Testis (tissue), 3 donors: ENCODE data around the gene QSOX1. TPM values are rescaled to one million over a fixed set of nuclear protein-coding genes. Genes with fewer than 3 reads are reported as not detected.

Experiments used
- DNase-seq: peaks from one replicate; pipeline ENCODE4 v3.0.0-alpha.2; 2019
- H3K27ac ChIP-seq, 2 donors: fragments of 200-600 bp; sonication (generic); one replicate each; pipeline ENCODE4 v1.5.1; 2019
- H3K27me3 ChIP-seq: fragments of 200-600 bp; sonication (generic); one replicate; pipeline ENCODE4 v1.5.1; 2019
- H3K36me3 ChIP-seq: fragments of 200-600 bp; sonication (generic); one replicate; pipeline ENCODE4 v1.5.1; 2017; ENCODE audit warnings: low read depth; ENCODE audit errors: missing control alignments
- H3K4me1 ChIP-seq: fragments of 200-600 bp; sonication (generic); one replicate; pipeline ENCODE4 v1.5.1; 2019
- H3K4me3 ChIP-seq, 2 donors: fragments of 200-600 bp; sonication (generic); one replicate each; pipeline ENCODE4 v1.5.1; 2017 to 2019
- H3K9me3 ChIP-seq: fragments of 200-600 bp; sonication (generic); one replicate; pipeline ENCODE4 v1.5.1; 2017
- CTCF ChIP-seq, 3 experiments: fragments of 450-650 bp in 2 of 3; fragments of 200-600 bp in 1 of 3; sonication (generic) in 1 of 3; IDR thresholded peaks; one replicate each; pipeline ENCODE4 v1.5.1; 2016 to 2019; ENCODE audit warnings: antibody characterized with exemption in 3 of 3, mild to moderate bottlenecking in 2 of 3, moderate library complexity in 1 of 3
- POLR2A ChIP-seq: fragments of 450-650 bp; IDR thresholded peaks from one replicate; pipeline ENCODE4 v1.6.1; 2017; ENCODE audit warnings: antibody characterized with exemption, mild to moderate bottlenecking, moderate library complexity
- WGBS, 2 donors: methylation state at CpG; one replicate each; pipeline ENCODE4 v1.1.5; 2018; 5-methylcytosine and 5-hydroxymethylcytosine counted together
- intact Hi-C: fragments of 100-400 bp; cut with DNase I; formaldehyde crosslinking; loops from one replicate; pipeline ENCODE4 v1.15.1; 2023; ENCODE audit warnings: low total_unique reads
- polyA plus RNA-seq: library from polyadenylated mRNA; stranded (reverse); fragments of 350-450 nt; fragmentation: Illumina TruSeq; extraction: RNeasy Lipid Tissue Mini Kit (QIAGEN cat#74804); gene quantifications from one replicate; pipeline ENCODE4 v1.2.3, GENCODE V29; 2014; ENCODE audit warnings: low read depth, low replicate concordance; ENCODE audit not compliant: insufficient read depth
- total RNA-seq, 2 donors: library from RNA; depleted of rRNA; stranded (reverse); fragments of >200 nt; gene quantifications; one replicate each; pipeline ENCODE4 v1.2.3, GENCODE V29; 2016

QSOX1 gene
- total and polyA plus RNA-seq, 3 donors from 2014 or later: 285 to 691 (median 566) TPM

- intact Hi-C loops: no loop called here
- 89 to 98% methylated on average over 8 to 9 of the region's 9 CpGs for WGBS, 2 donors
Measured at GRCh38 chr1:180185971-180186645, 31.4 kb downstream of the QSOX1 start.

GRCh38 chr1:180186831-180187230 lies 32.2 kb downstream of the QSOX1 start:
- no peak for DNase-seq
- Histone ChIP-seq H3K4me3 (no peak overlapping the region), H3K36me3 (no peaks in the 10 kb centered on the region), H3K9me3 (no peaks in the 10 kb centered on the region), H3K4me1 (no peaks in the 10 kb centered on the region), H3K27ac (no peak overlapping the region), H3K27me3 (no peaks in the 10 kb centered on the region)
- no peak for TF ChIP-seq CTCF (IDR thresholded peaks at IDR 0.05)
- TF ChIP-seq POLR2A: no peak
- WGBS, 2 donors: 77 to 95% methylated on average over 3 to 8 of the region's 8 CpGs
- intact Hi-C loops: no loop called here

More at GRCh38 chr1:180185971-180186645, 31.4 kb downstream of the QSOX1 start:
- H3K36me3 ChIP-seq: no peaks in the 10 kb centered on the region
- no peak for DNase-seq
- no peaks in the 10 kb centered on the region for H3K9me3 ChIP-seq
- H3K27ac ChIP-seq: no peak overlapping the region
- H3K4me3 ChIP-seq: no peak overlapping the region
- H3K4me1 ChIP-seq: no peaks in the 10 kb centered on the region
- no peaks in the 10 kb centered on the region for H3K27me3 ChIP-seq
- TF ChIP-seq CTCF (IDR thresholded peaks at IDR 0.05) (no peak), POLR2A (no peak)

DNA sequence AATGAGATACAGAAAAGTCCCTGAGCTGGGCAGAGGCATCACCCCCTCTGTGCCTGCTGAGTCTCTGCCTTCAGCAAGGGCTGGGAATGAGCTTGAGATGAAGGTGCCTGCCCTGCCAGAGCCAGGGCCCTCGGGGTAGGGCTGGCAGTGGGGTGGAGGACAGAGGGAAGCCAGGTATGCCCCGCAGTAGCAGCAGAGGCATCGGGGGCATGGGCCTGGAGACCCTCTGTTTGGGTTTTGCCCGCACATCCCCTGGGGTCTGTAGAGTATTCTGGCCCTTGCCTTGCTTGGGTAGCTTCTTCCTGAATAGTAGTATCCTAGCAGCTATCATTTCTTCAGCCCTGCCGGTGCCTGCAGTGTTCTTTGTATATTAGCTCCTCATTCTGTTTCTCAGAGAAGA lies 33.0 kb downstream of the QSOX1 start:
- no peaks in the 10 kb centered on the region for H3K9me3 ChIP-seq
- no peak overlapping the region for H3K4me3 ChIP-seq
- H3K27me3 ChIP-seq: no peaks in the 10 kb centered on the region
- DNase-seq: no peak
- intact Hi-C loops: no loop called here
- H3K4me1 ChIP-seq: no peaks in the 10 kb centered on the region
- H3K36me3 ChIP-seq: no peaks in the 10 kb centered on the region
- 90 to 95% methylated on average over 3 to 5 of the region's 5 CpGs for WGBS, 2 donors
- TF ChIP-seq CTCF (IDR thresholded peaks at IDR 0.05) (no peak), POLR2A (no peak)
- no peak overlapping the region for H3K27ac ChIP-seq

DNA sequence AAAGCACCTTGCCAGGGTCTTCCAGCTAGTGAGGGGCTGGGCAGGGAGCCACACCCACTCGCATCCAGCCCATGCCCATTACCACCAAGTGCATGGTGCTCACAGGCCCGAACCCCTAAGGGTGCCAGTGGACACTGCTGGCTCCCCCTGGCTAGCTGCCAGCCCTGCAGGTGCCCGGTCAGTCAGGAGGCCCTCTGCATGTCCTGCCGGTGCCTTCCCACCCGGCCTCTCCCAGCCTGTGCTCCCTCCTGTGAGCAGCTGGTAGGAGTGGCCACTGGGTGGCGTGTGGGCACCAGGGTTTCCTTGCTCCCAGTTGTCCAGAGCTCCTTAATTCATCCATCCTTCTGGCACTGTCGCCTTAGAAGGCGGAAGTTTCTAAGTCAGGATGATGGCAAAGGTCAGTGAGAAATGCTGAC lies 33.4 kb downstream of the QSOX1 start:
- peak in 2 of 3 experiments; percentile 25 to 52 for TF ChIP-seq CTCF (IDR thresholded peaks at IDR 0.05)
- TF ChIP-seq POLR2A: no peak
- Histone ChIP-seq H3K27ac (no peak overlapping the region), H3K36me3 (no peaks in the 10 kb centered on the region), H3K27me3 (no peaks in the 10 kb centered on the region), H3K9me3 (no peaks in the 10 kb centered on the region), H3K4me3 (no peak overlapping the region), H3K4me1 (no peaks in the 10 kb centered on the region)
- intact Hi-C loops: no loop called here
- 45 to 58% methylated on average over 3 to 8 of the region's 8 CpGs for WGBS, 2 donors
- DNase-seq: peak; percentile 60

DNA sequence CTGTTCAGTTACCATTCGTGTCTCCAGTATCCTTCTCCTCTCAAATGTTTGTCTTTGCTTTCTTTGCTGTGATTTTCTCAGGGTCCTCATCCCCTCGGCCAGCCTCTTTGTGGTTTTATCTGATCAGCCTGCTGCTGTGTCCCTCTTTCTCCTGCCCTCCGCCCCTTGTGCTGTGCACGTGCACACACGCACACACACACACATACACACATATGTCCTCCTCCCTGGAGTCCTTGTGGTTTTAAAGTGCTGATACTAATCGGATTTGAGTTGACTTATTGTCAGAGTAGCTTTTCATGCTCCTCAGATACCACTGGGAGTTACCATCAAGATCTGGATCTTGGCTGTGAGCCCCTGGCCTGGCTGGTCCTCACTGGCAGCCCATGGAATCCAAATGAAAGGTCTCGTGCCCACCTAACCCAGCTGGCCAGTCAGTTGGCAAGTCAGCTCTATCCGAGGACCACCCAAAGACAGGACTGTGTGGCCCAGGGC lies 34.1 kb downstream of the QSOX1 start:
- 85 to 86% methylated on average over 8 of the region's 8 CpGs for WGBS, 2 donors

More for the DNA sequence above, 34.1 kb downstream of the QSOX1 start:
- H3K9me3 ChIP-seq: no peaks in the 10 kb centered on the region
- no peak for DNase-seq
- no peak overlapping the region for H3K27ac ChIP-seq
- no peaks in the 10 kb centered on the region for H3K27me3 ChIP-seq
- intact Hi-C loops: no loop called here
- TF ChIP-seq POLR2A (no peak), CTCF (IDR thresholded peaks at IDR 0.05) (no peak)
- H3K4me1 ChIP-seq: no peaks in the 10 kb centered on the region
- no peaks in the 10 kb centered on the region for H3K36me3 ChIP-seq
- no peak overlapping the region for H3K4me3 ChIP-seq
